HG02588 (cell line): Measurements from ENCODE around the gene OR52I1.

ENCODE experiments used
- ATAC-seq: cut with Tn5 transposase; IDR thresholded peaks from one replicate; pipeline ENCODE4 v1.9.1; 2021; ENCODE audit warnings: mild to moderate bottlenecking, moderate library complexity; ENCODE audit not compliant: unreplicated experiment

The OR52I1 gene

GRCh38 chr11:4593739-4594138 lies at the start of gene OR52I1:
TSS of gene OR52I1 (plus strand) at chr11:4594039. CDS start at chr11:4594039, 0 bp downstream.
- no peak for ATAC-seq

DNA sequence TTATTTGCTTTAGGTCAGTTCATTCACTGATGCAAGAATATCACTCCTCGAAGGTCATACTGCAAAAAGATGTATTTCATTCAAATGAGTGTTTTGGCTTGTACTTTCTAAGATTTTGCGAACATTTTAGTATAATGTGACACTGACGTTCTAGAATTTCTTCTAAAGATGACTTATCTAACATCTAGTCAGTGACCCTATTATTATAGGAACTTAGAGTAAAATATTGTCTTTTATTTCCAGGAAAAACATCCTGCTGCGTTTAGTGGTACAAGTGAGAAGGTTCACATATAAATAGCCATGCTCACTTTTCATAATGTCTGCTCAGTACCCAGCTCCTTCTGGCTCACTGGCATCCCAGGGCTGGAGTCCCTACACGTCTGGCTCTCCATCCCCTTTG lies 48.9 kb upstream of the OR52I1 start, which contains the start of gene OR52M1:
TSS of gene OR52M1 (plus strand) at position 301 of the 400 bp plus-strand sequence. CDS start at position 301, 0 bp downstream.
- no peak for ATAC-seq

DNA sequence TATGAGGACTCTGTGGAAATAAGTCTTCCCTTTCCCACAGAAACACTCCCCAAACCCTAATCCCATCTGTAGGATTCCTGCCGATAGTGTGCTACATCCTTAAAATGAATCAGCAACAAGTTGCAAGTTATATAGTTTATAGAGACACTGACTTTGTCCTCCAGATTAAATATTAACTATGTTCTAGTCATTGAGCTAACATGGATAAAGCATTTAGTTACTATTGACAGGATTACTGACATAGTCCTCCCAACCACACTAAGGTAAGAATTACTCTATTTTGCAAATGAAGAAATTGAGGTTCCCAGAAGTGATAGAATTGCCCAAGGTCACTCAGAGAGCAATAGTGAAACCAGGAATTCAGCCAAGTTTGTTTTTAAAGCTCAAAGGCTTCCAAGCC lies 47.0 kb upstream of the OR52I1 start:
- no peak for ATAC-seq

DNA sequence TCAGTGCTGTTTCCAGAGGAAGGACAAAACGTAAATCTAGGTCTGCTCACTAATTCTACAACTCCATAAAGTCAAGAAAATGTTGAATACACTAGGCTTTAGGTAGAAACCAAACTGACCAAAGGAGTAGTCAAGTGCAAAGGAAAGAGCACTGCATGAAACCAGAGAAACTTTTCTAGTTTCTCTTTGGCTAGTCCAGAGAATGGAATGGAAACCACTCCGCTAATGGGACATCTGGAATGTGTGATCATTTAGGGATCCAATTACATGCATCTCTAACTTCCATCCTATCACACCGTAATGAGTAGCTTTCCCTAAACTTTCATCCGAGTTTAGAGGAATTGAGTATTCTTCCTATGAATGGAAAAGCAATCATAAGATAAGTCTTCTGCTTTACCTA lies 46.4 kb upstream of the OR52I1 start:
- ATAC-seq: no peak

DNA sequence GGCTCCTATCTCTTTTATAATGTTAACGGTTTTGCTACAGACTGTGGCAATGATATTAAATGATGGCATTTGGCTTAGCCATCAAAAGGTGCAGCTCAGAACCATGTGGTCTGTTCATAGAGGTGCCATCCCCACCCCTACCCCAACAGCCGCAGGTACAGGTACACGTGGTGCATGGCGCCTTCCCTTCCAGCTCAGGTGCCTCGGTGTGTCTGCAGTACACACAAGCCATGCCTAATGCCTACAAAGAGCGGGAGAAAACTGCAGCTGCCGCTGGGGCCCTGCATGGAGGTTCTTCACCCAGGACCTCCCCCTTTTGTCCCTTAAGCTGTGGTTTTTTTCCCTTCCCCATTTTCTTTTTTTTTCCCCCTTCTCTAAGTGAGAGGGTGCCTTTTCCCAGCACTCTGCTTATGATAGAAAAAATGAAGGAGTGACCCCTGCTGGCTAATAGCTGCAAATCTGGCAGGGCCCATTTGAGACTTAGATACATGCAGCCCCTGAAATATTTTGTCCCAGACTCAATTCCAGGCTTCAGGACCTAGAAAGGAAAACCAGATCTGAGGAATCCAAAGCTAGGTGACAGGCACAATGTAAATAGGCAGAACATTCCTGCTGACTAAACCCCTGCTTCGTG lies 42.4 kb upstream of the OR52I1 start:
- no peak for ATAC-seq

GRCh38 chr11:4559527-4560440 lies 34.1 kb upstream of the OR52I1 start:
- ATAC-seq: no peak

- no peak for ATAC-seq
Measured at GRCh38 chr11:4560467-4560866, 33.4 kb upstream of the OR52I1 start.

DNA sequence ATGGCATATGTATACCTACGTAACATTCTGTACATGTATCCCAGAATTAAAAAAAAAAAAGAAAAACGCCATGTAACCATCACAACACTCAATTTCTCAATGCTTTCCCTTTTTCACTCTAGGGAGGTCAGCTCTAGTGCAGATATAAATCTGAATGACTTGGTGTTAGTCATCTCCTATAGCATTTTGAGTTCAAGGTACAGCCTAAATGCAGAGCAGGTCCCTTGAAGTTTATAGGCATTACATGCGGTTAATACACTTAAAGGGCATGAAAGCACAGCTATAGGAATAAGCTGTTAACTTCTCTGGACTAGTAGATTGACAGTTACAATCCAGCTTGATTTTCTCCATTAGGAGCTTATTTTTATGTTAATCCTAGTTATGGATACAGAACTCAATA lies 28.5 kb upstream of the OR52I1 start:
- ATAC-seq: no peak

- ATAC-seq: no peak
Measured at GRCh38 chr11:4569075-4569474, 24.8 kb upstream of the OR52I1 start.

GRCh38 chr11:4576880-4577279 lies 17.0 kb upstream of the OR52I1 start:
- ATAC-seq: no peak

- no peak for ATAC-seq
Measured at GRCh38 chr11:4577761-4578160, 16.1 kb upstream of the OR52I1 start.

GRCh38 chr11:4578624-4579023 lies 15.2 kb upstream of the OR52I1 start:
- ATAC-seq: no peak

DNA sequence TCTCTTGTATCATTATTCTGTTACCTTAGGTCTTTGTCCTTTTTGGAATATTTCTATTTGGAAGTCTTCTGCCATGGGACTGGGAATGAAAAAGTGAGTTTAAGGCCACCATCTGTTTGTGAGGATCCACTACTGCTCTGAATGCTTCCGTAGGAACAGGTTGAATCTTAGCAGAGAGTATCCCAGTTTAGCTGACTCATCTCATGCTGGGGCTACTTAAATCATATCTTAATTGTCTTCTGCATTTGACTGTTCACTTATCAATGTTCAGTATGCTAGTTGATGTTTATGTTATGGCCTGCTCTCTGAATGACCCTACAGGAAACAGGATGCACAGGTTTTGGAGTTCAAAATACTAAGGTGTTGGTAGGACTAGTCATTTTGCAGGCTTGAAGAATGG lies 13.7 kb upstream of the OR52I1 start:
- ATAC-seq: no peak

DNA sequence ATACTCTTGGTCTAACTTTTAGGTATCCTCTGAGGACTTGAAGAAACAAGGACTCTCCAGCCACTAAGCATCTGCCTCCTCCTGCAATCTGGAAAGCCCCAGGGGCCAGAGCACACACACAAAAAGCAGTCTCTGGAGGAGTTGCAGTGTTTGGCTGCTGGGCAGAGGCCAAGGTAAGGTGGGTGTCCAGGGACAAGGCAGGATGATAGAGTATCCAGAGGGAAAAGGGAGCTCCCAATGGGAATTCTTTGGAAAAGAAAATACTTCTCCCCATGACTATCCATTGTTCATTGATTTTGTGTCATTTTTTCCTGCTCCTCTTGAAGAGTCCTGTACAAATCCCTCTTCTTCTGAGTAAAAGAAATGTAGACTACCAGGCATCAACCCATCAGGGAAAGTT lies 12.4 kb upstream of the OR52I1 start, which contains the start of gene OR52I2:
TSS of gene OR52I2 (plus strand) at position 301 of the 400 bp plus-strand sequence.
- ATAC-seq: no peak

DNA sequence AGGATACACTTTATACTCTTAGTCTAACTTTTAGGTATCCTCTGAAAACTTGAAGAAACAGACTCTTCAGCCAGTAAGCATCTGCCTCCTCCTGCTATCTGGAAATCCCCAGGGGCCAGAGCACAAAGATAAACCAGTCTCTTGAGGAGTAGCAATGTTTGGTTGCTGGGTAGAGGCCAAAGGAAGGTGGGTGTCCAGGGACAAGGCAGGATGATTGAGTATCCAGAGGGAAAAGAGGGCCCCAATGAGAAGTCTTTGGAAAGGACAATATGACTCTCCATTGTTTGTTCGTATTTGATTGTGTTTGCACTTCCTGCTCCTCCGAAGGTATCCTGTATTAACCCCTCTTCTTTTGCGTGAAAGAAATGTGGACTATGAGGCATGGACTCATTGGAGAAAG lies 4.8 kb upstream of the OR52I1 start:
- ATAC-seq: no peak

DNA sequence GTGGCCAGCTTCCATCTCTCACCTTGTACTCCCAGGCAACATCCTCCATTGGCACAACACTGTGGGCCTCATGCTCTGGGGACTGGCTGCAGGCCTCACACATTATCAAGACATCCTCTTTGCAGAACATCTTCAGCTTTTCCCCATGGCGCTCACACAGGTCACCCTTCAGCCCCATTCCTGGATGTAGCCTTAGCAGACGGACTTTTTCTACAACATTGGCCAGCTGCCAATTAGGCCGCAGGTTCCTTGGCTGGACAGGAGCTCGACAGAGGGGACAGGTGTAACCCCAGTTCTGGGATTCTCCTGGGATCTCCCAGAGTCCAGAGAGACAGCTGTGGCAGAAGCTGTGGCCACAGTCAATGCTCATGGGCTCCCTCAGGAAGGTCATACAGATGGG lies 11.2 kb downstream of the OR52I1 start:
- no peak for ATAC-seq

- ATAC-seq: no peak
Measured at GRCh38 chr11:4606231-4607015, 12.6 kb downstream of the OR52I1 start.

- ATAC-seq: no peak
Measured at GRCh38 chr11:4607096-4607495, 13.3 kb downstream of the OR52I1 start.

DNA sequence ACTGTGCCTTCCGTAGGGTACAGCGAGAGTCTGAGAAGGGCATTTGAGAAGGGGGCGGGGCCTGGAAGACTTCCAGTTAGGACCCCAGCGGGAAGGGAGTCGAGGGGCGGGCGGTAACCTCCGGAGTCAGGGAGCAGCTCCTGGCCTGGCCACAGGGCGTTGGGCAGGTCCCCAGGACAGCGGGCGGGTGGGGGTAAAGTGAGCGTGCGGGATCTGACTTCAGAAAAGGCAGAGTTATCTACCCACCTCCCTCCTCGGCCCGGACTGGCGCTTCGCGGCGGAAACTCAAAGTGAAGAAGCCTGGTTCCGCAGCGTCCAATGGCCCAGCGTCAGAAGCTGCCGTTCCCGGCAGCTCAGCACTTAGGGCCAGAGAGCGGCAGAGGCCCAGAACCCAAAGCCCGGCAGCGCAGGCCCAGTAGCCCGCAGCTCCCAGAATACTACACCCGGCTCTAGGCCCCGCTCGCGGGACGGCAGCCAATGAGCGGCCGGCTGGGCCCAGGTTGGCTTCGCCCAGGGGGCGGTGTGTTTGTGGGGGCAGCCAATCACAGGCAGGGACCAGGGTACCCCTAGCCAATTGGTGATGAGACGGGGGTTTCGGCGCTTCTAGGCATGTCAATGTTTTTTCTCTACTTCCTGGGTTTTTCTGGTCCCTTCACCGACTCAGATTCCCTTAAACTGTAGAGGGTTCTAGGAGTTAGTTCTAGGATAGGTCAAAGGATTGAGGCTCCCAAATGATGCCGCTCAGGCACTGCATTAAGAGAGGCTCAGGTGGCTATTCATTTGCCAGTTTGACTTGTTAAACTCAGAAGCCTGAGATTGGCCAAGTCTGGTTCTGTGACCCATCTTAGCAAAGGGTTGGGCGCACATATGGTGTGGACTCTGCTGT lies 14.2 kb downstream of the OR52I1 start, which contains the start of gene TRIM68:
TSS of gene TRIM68 (minus strand) at position 451 of the 886 bp plus-strand sequence. CDS start 2,727 bp downstream, outside the sequence.
- ATAC-seq: peak; percentile 100
